SKM-1 treated with dmso at 0.1 percent for 144 hours (cell line): ENCODE measurements around the gene APLN.

Source experiments
- DNase-seq: peaks from one replicate; lab custom pipeline; 2025; ENCODE audit not compliant: unreplicated experiment; lab: John Stamatoyannopoulos, UW

The APLN gene

DNA sequence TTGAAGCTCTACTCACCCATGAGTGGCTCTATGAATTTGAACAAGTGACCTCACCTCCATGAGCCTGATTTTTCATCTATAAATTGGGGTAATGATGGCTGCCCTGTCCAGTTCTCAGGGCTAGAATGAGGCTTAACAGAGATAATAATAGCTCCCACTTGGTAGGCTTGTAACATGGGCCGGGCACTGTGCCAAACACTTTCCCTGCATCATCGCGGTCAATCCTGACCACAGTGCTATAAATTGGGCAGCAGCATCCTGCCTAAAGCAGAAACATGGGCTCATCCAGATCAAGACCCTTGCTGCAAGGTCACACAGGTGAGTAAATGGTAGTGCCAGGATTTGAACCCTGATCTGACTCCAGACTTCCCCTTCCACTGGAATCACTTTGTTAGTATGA, 12.8 kb downstream of the APLN start:
- no peak for DNase-seq

DNA sequence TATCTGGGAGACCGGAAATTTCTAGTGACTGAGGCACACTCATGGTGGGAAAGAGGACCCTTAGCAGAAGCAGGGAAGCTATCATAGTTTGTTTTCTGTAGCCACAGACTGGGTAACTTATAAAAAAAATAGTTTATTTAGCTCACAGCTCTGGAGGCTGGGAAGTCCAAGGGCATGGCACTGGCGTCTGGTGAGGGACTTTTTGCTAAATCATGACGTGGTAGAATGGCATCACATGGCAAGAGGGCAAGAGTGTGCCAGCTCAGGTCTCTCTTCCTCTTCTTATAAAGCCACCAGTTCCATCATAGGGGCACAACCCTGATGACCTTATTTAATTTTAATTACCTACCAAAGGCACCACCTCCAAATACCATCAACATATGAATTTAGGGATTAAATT, 13.3 kb downstream of the APLN start:
- DNase-seq: no peak

DNA sequence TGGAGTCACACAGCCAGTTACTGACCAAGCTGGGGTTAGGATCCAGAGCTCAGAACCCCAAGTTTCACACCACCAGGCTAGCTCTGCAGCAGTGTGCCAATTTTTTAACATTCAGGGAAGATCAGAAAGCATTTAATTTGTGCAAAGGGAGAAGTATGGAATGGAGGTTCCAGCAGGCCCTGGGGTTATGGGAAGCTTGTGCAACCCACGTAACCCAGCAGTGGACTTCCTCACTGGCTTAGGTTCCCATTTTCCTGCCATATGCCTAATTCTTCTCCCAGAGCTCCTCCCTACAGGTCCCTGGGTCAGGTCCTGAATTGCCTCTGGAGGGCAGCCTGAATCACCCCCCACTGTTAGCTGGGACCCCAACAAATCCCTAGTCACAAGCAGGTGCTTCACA, 14.0 kb downstream of the APLN start:
- no peak for DNase-seq

DNA sequence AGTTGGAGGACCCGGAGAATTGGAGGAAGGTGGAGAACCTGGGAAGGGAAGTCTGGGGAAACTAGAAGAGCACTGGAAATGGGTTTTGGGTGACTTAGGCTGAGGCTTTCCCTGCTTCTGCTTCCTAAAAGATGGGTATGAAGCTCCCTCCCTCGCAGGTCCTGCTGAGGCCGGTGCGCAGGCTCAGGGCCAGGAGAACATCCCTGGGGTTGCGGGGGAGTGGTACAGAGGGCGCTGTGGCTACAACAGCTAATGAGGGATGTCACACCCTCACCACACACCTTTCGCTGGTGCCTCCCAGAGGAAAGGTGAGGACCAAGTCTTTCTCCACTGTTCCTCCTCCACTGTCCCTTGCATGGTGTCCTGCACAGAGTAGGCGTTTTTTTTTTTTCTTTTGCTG, 15.8 kb downstream of the APLN start:
- no peak for DNase-seq

DNA sequence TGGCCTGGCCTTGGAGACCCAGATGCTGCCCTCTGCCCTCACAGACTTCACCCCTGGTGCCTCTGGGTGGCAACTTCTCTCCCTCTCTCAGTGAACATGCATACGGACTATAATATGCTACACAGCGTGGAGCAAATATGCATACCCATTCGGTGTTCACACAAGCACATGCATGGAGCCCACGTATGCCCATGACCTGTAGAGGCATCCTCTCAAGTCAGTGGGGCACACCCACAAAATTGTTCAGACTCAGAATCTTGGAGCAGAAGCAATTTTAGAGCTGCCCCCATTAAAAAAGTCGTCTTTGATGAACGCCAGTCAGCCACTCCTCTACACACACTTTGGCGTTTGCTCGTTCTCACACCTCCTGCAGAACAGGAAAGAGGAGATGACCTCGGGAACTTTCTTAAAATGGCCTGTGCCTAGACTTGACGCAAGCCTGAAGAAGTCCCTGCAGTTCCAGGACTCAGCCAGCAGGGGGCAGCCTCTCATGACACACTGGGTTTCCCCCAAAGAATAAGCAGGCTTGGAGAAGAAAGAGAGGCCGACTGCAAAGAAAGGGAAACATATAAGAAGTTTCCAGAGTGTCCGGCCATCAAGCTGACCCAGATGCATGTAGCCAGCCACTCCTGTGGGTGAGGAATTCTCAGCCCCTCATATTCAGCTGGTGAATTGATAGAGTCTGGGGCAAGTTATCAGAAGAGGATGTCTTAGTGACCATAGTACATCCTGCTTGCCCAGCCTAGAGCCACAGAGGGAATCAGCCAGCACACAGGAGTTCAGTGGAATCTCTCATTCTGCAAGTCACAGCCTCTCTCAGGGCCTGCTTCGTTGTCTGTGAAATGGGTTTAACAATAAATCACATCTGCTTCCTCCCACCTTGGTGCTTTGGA, 17.3 kb downstream of the APLN start:
- DNase-seq: peak; percentile 22

DNA sequence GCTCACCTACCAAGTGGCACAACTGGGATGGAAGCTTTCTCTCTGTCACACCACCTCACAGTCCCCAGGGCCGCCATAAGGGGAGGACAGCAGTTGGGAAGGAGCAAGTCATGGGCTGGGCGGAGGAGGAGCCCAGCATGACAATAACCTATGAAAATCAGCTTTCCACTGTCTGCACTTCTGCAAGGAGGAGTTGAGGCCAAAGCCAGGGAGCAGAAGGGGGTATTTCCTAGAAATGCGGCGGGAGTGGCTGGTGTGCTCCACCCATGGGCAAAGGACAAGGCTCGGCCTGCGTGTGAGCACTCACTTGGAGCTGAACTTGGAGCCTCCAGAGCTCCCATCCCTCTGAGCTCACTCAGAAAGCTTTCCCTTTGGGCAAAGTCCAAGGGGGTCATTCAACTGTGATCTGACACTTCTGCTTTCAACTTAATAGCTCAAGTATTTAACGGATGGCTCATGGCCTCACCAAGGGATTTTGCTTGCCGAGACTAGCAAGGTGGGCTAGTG, 18.5 kb downstream of the APLN start:
- no peak for DNase-seq

DNA sequence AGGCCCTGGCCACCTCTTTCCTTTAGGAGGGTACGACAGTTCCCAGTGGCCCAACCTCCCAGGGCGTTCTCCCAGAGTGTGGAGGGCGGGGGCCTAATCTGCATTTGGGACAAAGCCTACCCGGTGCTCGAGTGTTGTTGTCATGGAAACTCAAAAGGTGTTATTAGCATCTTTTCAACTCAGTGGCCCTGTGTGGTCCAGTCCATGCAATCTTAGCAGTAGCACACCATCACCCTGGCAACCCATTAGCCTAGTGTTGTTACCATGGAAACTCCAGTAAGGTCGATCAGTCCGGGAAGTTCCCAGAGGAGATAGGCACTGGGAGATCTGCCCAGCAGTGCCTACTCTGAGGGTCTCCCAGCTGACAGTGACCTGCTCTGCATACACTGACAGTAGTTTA, 20.2 kb downstream of the APLN start:
- DNase-seq: no peak

DNA sequence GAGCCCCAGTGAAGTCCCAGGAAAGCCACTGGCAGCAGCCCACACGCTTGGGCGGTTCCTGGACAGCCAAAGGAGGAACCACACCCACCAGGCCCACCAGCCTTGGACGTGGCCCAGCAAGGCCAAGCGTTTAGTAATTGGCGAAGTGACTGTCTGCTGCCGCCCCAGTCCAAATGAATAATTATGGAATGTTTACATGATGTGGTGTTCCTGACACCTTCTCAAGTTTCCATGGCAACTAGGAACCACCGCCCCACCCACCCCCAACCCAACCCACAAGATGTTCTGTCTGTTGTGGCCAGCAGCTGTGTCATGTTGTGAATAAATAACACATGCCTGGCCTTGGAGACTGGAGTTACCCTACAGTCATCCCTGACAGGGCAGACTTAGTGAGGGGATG, 22.3 kb downstream of the APLN start:
- DNase-seq: no peak

DNA sequence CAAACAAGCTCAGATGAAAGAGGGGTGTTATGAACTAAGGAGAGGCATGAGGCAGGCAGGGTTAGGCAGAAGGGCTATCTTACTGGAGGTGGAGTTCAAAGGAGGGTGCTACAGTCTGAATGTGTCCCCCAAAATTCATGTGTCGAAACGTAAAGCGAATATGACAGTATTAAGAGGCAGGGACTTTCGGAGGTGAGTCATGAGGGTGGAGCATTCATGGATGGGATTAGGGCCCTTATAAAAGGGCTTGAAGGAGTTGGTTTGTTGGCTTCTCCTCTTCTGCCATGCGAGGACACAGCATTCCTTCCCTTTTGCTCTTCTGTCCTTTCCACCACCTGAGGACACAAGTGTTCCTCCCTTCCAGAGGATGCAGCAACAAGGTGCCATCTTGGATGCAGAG, 22.9 kb downstream of the APLN start:
- no peak for DNase-seq

DNA sequence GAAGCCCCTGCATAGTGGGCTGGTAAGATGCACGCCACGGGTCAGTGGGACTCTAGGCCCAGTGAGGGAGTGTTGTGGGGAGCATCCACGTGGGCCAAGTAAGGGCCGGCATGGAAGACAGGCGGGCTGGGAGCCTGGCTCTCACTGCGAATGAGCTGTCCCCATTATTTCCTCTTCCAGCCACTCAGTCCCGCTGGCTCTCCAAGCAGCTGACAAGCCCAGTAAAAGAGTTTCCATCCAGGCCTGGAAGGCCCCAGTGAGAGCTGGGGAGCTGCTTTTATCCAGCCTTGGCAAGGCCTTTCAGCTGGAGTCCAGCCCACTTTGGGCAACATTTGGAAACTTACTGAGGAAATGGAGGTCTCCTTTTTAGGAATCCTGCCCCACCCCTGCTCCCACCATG, 24.9 kb downstream of the APLN start:
- no peak for DNase-seq

DNA sequence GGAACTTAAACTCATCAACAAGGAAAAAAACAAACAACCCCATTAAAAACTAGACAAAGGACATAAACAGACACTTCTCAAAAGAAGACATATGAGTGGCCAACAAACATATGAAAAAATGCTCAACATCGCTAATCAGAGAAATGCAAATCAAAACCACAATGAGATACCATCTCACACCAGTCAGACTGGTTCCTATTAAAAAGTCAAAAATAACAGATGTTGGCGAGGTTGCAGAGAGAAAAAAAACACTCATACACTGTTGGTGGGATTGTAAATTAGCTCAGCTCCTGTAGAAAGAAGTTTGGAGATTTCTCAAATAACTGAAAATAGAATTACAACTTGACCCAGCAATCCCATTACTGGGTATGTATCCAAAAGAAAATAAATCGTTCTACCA, 28.7 kb downstream of the APLN start:
- no peak for DNase-seq

DNA sequence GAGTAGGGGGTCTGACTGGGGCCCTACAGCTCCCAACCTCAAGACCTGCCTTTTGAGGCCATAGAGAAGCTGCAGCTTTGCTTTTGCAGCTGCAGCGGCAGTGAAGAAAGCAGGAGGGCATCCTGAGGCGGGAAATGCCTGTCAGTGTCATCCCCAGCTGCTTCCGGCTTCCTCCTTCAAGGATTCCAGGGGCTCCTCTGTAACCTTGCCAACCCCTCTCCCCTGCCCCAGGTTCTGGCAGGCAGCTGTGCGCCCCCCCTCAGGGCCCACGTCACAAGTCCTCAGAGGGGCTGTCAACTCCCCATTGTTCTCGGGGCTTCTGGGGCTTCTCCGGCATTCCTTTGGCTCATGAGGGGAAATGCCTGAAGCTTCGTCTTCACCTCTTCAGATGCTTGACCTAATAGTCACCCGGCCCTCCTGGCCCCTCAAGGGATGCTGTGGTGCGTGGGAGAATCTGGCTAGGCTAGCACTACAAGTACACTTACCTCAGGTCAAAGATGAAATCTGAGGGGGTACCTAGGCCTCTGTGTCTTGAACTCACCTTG, 31.9 kb downstream of the APLN start:
- no peak for DNase-seq

DNA sequence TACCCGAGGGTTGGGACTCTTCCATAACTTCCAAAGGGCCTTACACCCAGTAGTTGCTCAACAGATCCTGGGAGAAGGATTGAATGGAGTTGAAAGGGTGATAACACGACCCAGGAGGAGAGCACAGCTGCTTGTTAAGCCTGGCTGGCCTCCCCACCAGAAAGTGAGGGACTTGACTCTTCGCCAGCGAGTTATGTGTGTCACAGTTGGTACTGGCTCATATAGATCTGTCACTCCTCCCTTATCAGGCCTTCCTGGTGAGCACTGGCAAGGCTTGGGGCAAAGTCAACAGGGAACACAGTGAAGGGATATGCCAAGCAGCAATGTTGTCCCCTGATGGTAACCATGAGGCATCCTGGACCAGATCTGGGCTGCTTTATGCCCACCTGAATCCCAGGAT, 35.8 kb downstream of the APLN start:
- no peak for DNase-seq

DNA sequence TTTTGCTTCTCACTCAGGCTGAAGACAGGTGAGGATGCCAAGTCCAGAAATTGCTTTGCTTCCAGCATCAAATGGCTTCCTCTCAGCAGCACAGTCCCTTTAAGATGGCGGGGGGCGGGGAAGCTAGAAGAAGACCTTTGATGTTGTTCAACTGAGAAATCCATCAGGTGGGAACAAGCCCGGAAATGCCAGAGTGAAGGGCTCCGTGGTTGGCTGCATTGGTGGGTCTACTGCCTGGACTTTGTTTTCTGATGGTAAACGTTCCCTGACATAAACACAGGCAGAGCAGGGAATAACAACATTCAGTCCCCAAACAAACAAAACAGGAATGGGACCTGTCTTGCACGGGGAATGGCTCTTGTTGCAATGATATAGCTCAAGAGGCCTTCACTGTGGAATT, 37.3 kb downstream of the APLN start:
- no peak for DNase-seq

DNA sequence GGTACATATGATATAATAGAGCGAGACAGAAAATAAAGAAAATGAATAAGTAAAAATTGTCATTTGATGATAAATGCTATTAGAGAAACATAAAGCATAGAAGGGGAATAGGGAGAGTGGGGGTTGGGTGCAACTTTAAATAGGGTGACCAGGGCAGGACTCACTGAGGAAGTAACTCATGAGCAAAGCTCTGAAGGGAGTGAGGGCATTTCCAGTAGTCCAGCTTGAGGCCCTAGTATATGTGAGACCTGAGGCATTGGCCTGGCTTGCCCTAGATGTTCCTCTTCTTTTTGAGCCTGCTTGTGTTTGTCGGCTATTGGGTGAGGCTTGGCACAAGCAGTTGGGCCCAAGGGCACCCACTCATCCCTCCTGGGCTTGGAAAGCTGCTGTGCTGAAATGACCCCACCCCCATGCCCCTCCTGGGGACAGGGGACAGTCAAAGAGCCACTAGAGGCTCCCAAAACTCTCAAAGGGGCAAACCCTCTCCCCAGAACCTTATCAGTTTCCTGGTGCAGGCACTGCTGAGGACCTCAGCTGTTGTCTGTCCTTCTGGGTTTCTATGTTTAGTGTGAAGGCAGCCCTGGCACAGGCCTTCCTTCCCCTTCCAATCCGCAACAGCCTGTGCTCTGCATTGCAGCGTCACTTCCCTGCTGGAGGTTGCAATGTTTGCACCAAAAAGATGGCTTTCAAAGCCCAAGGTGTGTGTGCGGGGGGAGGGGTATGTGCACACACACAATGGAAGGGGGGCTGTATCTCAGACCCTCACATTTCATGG, 40.1 kb downstream of the APLN start:
- DNase-seq: no peak

DNA sequence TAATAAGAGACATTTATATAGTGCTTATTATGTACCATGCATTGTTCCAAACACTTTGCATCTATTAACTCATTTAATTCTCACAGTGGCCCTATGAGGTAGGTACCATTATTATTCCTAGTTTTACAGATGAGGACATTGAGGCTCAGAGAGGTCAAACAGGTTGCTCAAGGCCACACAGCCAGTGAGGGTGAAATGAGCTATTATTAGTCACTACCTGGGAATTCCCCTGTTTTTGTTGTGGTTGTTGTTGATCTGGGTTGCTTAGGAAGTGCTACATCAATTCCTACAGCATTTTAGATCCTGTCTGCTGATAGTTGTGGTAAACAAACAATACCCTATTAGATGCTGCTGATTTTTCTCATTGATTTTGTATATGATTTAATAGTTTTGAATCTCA, 41.2 kb downstream of the APLN start:
- DNase-seq: no peak

DNA sequence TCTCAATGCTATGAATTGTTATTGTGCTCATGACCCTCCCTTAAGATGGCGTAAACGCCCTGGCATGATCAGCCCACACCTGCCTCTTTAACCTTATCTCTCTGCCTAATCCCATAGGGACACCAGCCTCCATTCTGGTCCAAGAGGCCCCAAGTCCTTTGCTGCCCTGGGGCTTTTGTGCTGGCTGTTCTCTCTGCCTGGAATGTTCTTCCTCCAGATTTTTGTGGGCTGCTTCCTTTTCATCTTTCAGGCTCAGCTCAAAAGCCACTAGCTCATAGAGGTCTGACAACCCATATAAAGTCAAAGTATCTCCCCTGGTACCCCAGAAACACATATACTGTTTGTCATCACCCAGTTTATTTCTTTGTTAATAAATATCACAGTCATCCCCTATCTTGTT, 42.4 kb downstream of the APLN start:
- no peak for DNase-seq

DNA sequence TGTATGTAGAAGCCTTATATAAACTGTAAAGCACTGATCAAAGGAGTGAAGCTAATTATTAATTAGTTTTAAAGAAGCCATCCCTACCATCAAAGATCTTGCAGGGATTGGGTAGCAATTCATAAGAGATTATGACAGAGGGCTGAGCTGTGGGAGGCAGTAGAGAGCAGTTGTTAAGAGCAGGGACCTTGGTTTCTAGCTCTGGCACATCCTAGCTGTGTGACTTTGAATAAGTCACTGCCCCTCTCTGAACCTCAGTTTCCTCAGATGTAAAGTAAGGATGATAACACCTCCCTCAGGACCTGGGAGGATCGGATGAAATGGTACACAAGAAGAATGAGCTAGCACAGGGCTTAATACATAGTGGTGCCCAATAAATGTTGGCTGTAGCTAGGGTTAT, 45.4 kb downstream of the APLN start:
- no peak for DNase-seq

DNA sequence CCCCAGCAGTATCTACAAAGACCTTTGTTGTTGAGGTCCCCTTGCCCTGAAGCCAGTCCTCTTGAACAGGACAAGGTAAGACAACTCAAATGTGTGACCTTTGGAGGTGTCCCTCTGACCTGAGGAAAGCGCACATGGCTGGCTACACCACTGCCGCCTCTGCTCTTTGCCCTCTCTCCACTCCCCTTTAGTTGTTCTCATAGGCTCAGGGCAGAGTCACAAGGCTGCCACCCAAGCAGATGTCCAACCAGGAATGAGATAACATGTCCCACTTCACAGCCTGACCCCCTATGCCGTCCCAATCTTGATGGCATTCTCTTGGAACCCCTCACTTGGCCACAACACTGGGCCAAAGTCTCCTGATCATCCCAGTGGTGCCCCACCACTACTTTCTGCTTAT, 46.3 kb downstream of the APLN start:
- DNase-seq: no peak

DNA sequence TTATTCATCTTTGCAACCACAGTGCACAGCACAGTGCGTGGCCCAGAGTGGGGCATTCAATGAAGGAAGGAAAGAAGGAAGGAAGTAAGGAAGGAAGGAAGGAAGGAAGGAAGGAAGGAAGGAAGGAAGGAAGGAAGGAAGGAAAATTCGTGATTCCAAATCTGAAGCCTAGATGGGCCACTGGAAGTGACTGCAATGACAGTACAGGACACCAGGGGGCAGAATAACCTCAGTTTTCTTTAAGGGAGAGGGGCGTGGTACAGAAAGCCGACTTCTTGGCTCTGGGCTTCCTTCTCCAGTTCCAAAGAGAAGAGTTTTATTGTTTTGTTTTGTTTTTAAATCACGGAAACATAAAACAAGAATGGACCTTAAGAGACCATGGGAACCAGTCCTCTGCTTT, 47.8 kb downstream of the APLN start:
- DNase-seq: peak; percentile 5

DNA sequence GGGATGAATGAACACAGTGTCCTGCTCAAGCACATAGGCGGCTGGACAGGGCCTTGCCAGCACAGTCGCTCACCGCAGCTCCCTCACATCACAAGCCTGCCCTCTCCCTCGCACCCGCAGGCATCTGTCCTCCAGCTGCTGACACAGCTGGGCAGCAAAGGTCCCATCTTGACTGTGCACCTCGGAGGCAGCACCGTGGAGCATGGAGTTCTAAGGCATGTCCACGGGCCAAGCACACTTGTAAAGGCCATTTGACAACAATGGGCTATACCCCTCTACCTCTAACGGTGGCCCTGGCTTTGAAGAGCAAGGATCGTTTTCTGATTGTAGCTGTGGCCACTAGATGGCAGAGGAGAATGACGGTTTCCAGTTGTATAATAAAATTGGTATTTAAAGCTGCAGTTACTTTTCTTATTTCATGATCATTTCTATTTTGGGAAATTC, 53.8 kb downstream of the APLN start:
- no peak for DNase-seq

DNA sequence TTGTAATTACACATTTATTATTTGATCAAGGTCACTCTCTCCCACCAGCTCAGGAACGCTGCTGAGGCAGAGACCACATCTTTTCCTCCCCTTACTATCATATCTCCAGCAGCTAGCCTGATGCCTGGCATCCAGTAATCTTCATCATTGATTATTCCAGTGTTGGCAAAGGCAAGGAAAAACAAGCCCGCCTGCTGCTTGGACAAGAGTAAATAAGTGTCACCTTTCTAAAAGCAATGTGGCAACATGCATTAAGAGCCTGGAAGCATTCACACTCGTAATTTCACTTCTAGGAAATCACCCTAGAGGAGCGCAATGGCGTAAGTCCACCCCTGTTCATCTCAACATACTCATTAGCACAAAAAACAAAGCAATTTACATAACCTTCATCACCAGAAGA, 54.8 kb downstream of the APLN start:
- DNase-seq: no peak
